Neural progenitor cell (in vitro differentiated cells): ENCODE measurements around the gene SENP2.
"Not testable (repeated sequence)": the region's sequence is repeated elsewhere in the genome, so short reads cannot be mapped to it uniquely, and the experiment has no call there.

ENCODE experiments used
- CTCF ChIP-seq: fragments of 200-600 bp; sonication (generic); IDR thresholded peaks from 2 replicates; pipeline ENCODE4 v1.5.1; 2017; ENCODE audit warnings: antibody characterized with exemption, mild to moderate bottlenecking
- EZH2 ChIP-seq: fragments of 200-600 bp; sonication (generic); IDR thresholded peaks from 2 replicates; pipeline ENCODE4 v1.6.1; 2017; ENCODE audit warnings: antibody characterized with exemption, mild to moderate bottlenecking, moderate library complexity
- EZH2phosphoT487 ChIP-seq: fragments of 200-600 bp; sonication (generic); IDR thresholded peaks from 2 replicates; pipeline ENCODE4 v1.6.1; 2017; ENCODE audit warnings: antibody characterized with exemption

DNA sequence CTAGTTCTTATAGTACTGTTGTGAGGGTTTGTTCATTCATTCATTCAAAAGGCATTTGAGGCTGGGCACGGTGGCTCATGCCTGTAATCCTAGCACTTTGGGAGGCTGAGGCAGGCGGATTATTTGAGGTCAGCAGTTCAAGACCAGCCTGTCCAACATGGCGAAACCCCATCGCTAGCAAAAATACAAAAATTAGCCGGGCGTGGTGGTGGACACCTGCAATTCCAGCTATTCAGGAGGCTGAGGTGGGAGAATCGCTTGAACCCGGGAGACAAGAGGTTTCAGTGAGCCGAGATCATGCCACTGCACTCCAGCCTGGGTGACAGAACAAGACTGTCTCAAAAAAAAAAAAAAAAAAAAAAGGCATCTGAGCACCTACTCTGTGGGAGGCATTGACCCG, 75.2 kb downstream of the SENP2 start:
- not testable (repeated sequence) for TF ChIP-seq CTCF, EZH2phosphoT487, EZH2
